Measurements from ENCODE around the gene MLST8. TPM values are rescaled to one million over a fixed set of nuclear protein-coding genes. Genes with fewer than 3 reads are reported as not detected.
"Not testable (repeated sequence)": the region's sequence is repeated elsewhere in the genome, so short reads cannot be mapped to it uniquely, and the experiment has no call there.

Gene MLST8
- polyA plus RNA-seq, 1 donor, result 29.2 TPM

GRCh38 chr16:2189252-2189893 lies 15.9 kb upstream of the MLST8 start:
- DNase-seq (ENCODE audit: low read depth), result no peak

DNA sequence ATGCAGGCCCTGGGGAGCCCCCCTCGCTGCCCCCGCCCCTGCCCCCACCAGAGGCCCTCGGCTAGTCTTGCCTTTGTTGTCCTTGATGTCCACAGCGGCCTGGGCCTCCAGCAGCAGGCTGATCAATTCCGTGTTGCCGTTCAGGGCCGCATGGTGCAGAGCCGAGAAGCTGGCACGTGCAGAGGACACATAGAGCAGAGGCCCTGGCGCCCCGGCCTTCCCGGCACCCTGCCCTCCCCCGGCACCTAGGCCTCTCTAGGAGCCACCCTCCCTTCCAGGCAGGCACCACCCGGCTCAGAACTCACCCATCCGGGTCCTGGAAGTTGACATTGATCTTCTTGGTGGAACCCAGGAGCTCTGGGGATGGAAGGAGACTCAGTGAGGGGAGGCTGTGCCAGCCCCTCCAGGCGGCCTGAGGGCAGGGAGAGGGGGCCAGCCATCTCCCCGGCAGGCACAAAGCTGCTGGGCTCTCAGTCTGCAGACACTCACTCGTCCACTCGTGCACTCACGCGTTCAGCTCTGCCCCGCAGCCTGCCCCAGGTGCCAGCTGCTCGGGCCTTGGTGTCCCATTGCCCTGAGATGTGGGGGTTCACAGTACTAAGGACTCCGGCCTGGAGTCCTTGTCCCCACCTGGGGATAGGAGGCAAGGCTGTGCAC lies 15.1 kb upstream of the MLST8 start:
- DNase-seq (ENCODE audit: low read depth), result no peak

GRCh38 chr16:2190659-2191445 lies 14.4 kb upstream of the MLST8 start:
- no peak for DNase-seq (ENCODE audit: low read depth)

DNA sequence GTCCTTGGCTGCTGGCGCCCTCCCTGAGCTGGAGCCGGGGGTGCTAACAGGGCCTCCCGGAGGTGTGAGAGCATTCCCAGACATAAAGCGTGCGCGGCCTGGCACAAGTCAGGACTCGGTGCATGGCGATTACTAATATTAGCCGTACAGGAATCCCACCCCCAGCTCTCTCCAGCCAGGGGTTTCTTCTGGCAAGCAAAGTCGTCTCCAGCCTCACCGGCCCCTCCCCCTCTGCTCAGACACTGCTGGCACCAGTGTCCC lies 13.9 kb upstream of the MLST8 start:
- DNase-seq (ENCODE audit: low read depth), result no peak

- no peak for DNase-seq (ENCODE audit: low read depth)
These were observed 11.0 kb upstream of the MLST8 start for GRCh38 chr16:2194166-2194834.

GRCh38 chr16:2194852-2195321 lies 10.4 kb upstream of the MLST8 start:
- no peak for DNase-seq (ENCODE audit: low read depth)

GRCh38 chr16:2195322-2196161 lies 9.7 kb upstream of the MLST8 start:
- DNase-seq (ENCODE audit: low read depth), result no peak

GRCh38 chr16:2196162-2196980 lies 8.9 kb upstream of the MLST8 start, which contains the start of gene CASKIN1:
TSS of gene CASKIN1 (minus strand) at chr16:2196605. CDS start at chr16:2196432, 173 bp downstream.
- DNase-seq (ENCODE audit: low read depth), result no peak

GRCh38 chr16:2196981-2197511 lies 8.2 kb upstream of the MLST8 start:
- DNase-seq (ENCODE audit: low read depth), result no peak

DNA sequence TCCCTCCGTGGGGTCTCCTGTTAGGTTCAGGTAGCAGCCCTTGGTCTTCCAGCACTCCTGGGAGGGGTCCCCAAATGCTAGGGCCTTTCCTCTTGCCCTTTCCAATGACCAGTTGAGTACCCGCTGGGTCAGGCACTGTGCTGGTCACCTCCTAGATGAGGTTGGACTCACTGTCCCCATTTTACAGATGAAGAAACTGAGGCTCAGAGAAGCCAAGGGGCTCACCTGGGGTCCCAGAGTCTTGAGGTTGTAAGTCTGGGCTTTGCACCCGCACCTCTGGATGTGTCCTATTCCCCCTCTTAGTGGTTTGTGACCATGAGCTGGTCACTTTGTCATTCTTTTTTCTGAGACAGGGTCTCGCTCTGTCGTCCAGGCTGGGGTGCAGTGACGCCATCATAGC lies 7.5 kb upstream of the MLST8 start:
- no peak for DNase-seq (ENCODE audit: low read depth)

- DNase-seq (ENCODE audit: low read depth), result no peak
These were observed 7.0 kb upstream of the MLST8 start for GRCh38 chr16:2198283-2198682.

GRCh38 chr16:2199095-2199494 lies 6.2 kb upstream of the MLST8 start:
- DNase-seq (ENCODE audit: low read depth), result no peak

DNA sequence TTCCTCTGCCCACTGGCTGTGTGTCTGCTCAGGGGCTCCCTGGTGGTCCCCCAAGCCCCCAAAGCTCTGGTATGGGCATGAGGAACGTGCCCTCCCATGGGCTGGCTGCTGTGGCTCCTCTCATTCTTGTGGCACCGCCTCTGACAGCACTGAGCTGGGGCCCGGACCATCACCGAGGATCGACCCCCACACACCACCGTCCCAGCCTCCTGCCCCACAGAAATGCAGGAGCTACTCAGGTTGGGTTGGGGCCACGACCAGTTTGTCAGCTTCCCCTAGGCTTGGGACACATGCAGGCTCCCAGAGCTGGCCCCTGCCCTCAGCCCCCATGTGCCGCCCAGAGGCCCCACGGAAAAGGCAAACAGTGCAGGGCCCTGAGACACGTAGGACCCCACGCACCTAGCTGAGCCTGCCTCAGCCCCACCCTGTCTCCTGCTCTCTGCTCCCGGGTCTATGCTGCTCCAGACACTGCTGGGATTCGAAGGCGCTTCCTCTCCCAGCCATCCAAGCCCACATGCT lies 5.6 kb upstream of the MLST8 start:
- no peak for DNase-seq (ENCODE audit: low read depth)

DNA sequence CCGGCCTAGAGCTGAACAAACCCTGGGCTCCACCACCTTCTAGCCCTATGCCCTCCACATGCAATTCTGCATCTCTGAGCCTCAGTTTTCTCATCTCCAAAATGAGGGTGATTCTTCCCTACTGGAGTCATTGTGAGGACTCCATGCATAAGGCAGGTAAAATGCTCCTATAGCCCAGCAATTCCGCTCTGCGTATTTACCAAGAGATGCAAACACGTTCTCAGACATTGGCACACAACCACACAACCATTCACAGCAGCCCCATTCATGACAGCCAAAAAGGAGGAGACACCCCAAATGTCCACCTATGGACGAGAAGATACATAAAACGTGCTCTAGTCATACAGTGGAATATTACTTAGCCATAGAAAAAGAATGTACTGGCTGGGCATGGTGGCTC lies 4.9 kb upstream of the MLST8 start:
- DNase-seq (ENCODE audit: low read depth), result no peak

DNA sequence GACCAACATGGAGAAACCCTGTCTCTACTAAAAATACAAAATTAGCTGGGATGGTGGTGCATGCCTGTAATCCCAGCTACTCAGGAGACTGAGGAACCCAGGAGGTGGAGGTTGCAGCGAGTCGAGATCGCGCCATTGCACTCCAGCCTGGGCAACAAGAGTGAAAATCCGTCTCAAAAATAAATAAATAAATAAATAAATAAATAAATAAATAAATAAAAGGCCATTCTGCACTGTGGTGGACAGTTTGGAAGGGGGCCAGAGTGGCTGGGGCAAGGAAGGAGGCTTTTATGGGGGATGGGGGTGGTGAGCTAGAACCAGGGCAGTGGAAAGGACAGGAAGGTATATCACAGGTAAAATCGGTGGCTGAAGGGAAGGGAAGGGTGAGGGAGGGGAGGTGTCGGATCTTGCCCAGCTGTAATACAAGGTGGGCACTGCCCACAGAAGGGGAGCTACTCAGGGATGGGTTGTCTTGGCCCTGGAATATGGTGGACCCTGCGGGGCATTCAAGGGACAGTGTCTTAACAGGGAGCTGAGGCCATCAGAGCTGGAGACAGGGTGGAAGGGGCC lies 2.0 kb upstream of the MLST8 start:
- DNase-seq (ENCODE audit: low read depth), result not testable (repeated sequence)

GRCh38 chr16:2204416-2205103 lies 694 bp upstream of the MLST8 start:
- DNase-seq (ENCODE audit: low read depth), result no peak

DNA sequence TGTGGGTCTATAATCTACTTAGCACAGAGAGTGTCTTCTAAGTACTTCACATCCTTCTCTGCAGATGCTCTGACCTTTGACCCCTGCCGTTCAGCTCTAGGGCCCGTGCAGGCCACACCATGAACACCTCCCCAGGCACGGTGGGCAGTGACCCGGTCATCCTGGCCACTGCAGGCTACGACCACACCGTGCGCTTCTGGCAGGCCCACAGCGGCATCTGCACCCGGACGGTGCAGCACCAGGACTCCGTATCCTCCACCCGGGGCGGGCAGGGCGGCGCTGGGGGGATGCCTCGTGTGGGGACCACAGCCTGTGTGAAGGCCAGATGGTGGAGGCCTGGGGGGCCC lies 686 bp downstream of the MLST8 start:
- no peak for DNase-seq (ENCODE audit: low read depth)

GRCh38 chr16:2206420-2206779 lies 1.1 kb downstream of the MLST8 start:
- no peak for DNase-seq (ENCODE audit: low read depth)

DNA sequence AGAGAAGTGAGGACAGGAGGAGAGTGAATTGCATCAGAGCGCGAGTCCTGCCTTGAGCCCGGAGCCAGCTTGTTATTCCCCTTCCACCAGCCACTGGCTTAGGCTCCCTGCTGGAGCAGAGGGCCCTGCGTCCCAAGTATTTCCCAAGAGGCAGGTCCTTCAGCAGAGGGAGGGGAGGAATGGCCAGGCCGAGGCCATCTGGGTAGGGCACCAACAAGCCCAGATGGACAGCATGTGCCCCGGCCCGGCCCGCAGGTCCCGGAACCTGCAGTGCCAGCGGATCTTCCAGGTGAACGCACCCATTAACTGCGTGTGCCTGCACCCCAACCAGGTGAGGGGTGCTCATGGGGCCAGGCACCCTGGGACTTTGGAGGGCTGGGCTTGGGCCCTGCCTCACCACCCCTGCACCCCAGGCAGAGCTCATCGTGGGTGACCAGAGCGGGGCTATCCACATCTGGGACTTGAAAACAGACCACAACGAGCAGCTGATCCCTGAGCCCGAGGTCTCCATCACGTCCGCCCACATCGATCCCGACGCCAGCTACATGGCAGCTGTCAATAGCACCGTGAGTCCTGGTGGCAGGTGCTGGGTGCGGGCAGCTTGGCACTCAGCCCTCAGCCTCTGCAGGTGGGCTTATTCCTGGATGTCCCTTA lies 1.7 kb downstream of the MLST8 start:
- DNase-seq (ENCODE audit: low read depth), result no peak
